ENCODE data around the gene DDX10. TPM values are rescaled to one million over a fixed set of nuclear protein-coding genes. Genes with fewer than 3 reads are reported as not detected.

DDX10 gene
- total RNA-seq, 1 experiment from 2014 or later = 48.3 TPM

DNA sequence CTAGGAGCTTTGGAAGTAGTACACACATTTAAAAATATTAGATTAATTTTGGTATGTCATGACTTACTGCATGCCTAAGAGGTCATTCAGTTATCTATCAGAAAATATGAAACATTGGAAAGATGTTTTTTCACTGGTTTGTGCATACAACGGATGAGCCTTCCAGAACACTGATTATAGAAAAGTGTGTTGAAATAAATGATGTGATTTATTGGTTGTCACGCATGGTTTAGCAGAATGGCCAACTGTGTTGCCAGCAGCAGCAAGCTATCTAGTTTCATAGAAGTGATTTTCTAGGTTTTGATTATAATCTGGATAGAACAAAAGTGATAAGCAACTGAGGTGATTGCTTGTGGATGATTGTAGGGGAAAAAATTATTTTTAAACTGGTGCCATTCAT lies 53.6 kb downstream of the DDX10 start:
- Histone ChIP-seq H3K79me2 (ENCODE audit: insufficient read depth, low read length) (no peaks in the 10 kb centered on the region), H3K9ac (ENCODE audit: extremely low read depth, insufficient read length, low read length) (no peak overlapping the region), H4K91ac (ENCODE audit: insufficient read length, low read depth, low read length) (no peak overlapping the region), H2AFZ (ENCODE audit: low read length) (no peak overlapping the region), H3K23ac (ENCODE audit: insufficient read length, low read depth, low read length) (no peak overlapping the region), H3K27me3 (ENCODE audit: insufficient read depth, low read length) (no peaks in the 10 kb centered on the region), H3K9me3 (ENCODE audit: control insufficient read depth, low read depth, low read length) (no peaks in the 10 kb centered on the region), H3K27ac (ENCODE audit: insufficient read length, low read depth, low read length) (no peak overlapping the region), H2BK15ac (ENCODE audit: low read depth, low read length) (no peak overlapping the region), H4K20me1 (ENCODE audit: control insufficient read depth, insufficient read depth, insufficient read length) (no peaks in the 10 kb centered on the region), H2BK12ac (ENCODE audit: insufficient read length, low read depth, low read length) (no peak overlapping the region), H3K79me1 (ENCODE audit: insufficient read depth, low read depth, low read length, poor library complexity, severe bottlenecking) (no peaks in the 10 kb centered on the region), H3K14ac (ENCODE audit: insufficient read depth, low read length) (no peak overlapping the region), H3T11ph (ENCODE audit: low read length) (no peak overlapping the region), H2BK20ac (ENCODE audit: low read depth, low read length, poor library complexity, severe bottlenecking) (no peak overlapping the region), H2AK5ac (ENCODE audit: insufficient read length, low read length) (no peak overlapping the region), H3K18ac (ENCODE audit: insufficient read length, low read depth, low read length) (no peak overlapping the region), H3K4me1 (ENCODE audit: insufficient read depth, low read length) (no peaks in the 10 kb centered on the region), H3K4me2 (ENCODE audit: insufficient read depth, insufficient read length, low read length) (no peak overlapping the region), H3K56ac (ENCODE audit: insufficient read length, low read depth, low read length) (no peak overlapping the region), H2BK120ac (ENCODE audit: low read depth, low read length, poor library complexity, severe bottlenecking) (no peak overlapping the region), H3K4ac (ENCODE audit: low read depth, low read length) (no peak overlapping the region), H2BK5ac (ENCODE audit: insufficient read length, low read length) (no peak overlapping the region), H4K5ac (ENCODE audit: insufficient read length, low read depth, low read length) (no peak overlapping the region), H3K23me2 (ENCODE audit: insufficient read length, low read depth, low read length, poor library complexity, severe bottlenecking) (no peaks in the 10 kb centered on the region), H4K8ac (replicated peaks; ENCODE audit: insufficient read length, low read depth, low read length) (no peak overlapping the region)
- H3K27me3 Mint-ChIP-seq (ENCODE audit: low read depth) = no peaks in the 10 kb centered on the region
- H3K36me3 Mint-ChIP-seq (ENCODE audit: insufficient read depth in 1 of 3, low read depth in 3 of 3) = peaks cover 6 to 34% (median 23%) of the 10 kb centered on the region in 3 experiments; a peak in 6 of 7 replicates
- TF ChIP-seq, protein P1, sequence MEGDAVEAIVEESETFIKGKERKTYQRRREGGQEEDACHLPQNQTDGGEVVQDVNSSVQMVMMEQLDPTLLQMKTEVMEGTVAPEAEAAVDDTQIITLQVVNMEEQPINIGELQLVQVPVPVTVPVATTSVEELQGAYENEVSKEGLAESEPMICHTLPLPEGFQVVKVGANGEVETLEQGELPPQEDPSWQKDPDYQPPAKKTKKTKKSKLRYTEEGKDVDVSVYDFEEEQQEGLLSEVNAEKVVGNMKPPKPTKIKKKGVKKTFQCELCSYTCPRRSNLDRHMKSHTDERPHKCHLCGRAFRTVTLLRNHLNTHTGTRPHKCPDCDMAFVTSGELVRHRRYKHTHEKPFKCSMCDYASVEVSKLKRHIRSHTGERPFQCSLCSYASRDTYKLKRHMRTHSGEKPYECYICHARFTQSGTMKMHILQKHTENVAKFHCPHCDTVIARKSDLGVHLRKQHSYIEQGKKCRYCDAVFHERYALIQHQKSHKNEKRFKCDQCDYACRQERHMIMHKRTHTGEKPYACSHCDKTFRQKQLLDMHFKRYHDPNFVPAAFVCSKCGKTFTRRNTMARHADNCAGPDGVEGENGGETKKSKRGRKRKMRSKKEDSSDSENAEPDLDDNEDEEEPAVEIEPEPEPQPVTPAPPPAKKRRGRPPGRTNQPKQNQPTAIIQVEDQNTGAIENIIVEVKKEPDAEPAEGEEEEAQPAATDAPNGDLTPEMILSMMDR (conservative IDR thresholded peaks at IDR 0.05) = no peak
- no peaks in the 10 kb centered on the region for H3K9me3 Mint-ChIP-seq
- no peak overlapping the region for H3K4me3 Mint-ChIP-seq
- no CpG with 5 or more reads among the region's 2 CpGs for WGBS (ENCODE audit: extremely low coverage, insufficient read length, low lambda C conversion rate)
- no peak overlapping the region for H3K27ac Mint-ChIP-seq
- H3K4me1 Mint-ChIP-seq = peaks cover 0 to 1% of the 10 kb centered on the region in 2 experiments; a peak in 1 of 4 replicates
- no peak for DNase-seq
